Activated naive CD4-positive, alpha-beta T cell treated with Interleukin-2 at 50 U/mL for 16 hours (primary cell): ENCODE data around the gene ARPIN.
"Not testable (repeated sequence)": the region's sequence is repeated elsewhere in the genome, so short reads cannot be mapped to it uniquely, and the experiment has no call there.

Source experiments
- DNase-seq: peaks from one replicate; pipeline ENCODE4 v3.0.0-alpha.2; 2020

Gene ARPIN

DNA sequence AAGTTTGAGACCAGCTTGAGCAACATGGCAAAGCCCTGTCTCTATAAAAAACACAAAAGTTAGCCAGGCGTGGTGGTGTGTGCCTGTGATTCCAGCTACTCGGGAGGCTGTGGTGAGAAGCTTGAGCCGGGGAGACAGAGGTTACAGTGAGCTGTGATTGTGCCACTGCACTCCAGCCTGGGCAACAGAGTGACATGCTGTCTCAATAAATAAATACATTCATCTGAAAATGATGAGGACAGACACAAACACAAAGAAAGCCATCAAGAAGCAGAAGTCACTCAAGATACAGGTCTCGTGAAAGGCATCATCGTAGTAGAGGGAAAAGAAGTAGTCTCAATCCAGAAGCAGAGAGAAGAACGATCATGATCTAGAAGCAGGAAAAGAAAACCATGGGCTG lies 37.0 kb downstream of the ARPIN start:
- no peak for DNase-seq

DNA sequence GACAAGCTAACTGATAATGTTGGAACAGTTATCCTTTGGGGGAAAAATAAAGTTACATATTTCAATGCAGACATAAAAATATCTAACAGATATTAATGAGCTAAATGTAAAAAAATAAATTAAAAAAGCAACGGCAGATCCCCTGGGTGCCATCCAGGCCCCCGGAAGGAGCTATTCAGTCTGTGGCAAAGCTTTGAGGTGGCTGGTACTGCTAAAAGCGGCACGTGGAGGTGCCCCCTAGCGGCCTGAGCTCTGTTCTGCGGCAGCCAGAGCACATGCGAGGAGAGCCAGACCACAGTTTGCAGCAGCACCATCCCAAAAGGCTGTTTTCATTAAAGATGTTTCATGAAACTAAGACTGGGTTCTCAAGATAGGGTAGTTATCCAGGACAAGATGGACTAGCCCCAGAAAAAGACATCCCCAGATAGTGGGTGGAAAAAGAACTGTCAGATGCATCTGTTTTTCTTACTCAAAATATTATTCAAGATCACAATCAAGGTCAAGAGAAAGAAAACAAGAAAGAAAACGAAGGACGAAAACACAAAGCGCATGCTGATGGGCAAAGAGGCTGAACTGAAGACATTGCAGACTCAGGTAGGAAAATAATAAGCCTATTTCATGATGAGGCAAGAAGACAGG lies 37.7 kb downstream of the ARPIN start:
- DNase-seq = peak; percentile 85

DNA sequence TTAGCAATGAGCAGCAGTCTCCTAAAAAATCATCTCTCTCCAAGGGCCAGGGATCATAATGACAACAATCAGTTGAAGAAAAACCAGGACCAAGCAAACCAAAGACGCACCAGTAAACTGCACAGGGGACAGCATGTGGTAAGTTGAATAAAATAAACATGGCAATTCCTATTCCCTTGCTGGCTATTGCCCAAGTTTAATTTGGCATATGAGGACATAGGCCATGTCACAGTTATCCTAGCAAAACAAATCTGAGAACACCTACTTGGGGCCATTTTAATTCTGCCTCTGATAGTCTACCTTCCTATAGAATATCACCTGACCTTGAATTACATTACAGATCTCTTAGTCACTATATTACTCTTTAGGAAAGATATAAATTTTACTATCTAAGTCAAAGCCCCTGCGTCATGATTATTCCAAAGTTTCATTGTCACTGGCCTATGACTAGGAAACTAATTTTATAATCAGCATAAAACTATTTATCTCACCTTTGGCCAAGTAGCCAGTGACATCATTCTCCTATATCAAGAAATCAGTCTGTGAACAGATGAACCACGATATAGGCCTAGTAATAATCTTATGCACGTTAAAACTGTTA lies 42.0 kb downstream of the ARPIN start:
- no peak for DNase-seq

DNA sequence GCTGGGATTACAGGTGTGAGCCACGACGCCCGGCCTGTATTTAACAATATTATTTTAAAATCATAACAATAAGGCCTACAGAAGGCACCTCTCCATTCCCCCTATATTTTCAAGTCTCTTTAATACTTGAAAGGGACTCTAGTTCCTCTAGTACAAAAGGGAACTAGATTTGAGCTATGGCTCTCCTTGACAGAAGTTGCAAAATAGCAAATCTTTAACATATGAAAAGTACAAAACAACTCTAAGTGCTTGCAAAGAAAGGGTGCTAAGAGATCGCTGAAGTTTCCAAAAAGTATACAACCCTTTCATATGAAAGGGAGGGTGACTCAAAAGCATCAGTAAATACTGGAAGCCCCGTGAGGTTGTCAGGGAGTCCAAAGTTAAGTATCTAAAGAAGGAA lies 42.7 kb downstream of the ARPIN start:
- DNase-seq = no peak

DNA sequence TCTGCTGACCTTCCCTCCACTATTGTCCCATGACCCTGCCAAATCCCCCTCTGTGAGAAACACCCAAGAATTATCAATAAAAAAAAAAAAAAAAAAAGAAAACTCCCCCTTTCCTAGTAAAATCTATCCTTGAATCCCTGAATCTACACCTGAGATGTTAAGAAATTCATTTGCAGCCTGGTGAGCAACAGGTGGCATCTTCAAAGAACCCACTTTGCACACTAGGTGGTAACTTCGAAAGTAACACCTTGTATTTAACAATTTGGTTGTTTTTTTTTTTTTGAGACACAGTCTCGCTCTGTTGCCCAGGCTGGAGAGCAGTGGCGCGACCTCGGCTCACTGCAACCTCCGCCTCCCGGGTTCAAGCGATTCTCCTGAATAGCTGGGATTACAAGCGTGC lies 43.3 kb downstream of the ARPIN start:
- DNase-seq = not testable (repeated sequence)

DNA sequence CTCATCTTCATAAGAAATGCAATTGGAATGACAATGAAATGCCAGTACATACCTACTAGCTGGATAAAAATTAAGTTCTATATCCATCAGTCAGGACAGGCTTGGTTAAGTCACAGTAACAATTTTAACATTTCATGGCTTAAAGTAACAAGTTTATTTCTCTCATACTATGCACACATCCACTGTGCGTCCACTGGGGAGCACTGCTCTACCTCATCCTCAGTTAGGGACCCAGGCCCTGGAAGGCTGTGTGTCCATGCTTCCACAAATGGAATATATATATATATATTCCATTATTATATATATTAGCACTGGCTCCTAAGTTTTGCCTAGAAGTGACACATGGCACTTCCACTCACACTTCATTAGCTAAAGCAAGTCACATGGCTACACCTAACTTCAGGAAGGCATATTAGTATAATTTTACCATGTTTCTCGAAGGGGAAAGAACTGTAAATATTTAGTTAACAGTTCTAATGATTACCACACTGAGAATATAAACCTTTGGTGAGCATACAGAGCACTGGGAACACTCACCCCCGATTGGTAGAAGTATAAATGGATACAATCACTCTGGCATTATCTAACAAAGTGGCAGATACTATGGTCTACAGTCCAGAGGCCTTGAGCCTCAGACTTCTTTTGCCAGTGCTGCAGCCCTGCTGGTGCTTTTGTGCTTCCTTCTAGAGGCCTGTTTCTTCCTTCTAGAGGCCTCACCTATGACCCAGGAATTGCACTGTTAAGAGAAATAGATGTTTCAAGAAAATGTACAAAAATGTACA lies 47.6 kb downstream of the ARPIN start:
- no peak for DNase-seq

DNA sequence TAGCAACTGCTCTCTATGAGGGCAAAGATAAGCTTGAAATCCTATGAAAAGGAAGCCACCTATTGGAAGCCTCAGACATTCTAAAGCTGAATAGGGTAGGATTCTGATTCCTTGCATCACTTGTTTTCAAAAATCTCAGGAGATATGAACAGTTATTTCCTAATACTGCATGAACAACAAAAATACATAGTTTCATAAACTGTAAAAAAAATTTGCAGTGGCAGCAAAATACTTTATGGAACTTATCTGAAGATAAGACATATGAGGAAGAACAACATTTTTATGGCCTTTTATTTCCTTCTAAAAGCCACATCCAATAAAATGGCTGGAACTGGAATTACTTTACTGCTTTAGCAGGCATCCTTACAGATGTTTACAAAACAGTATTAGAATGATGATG lies 48.8 kb downstream of the ARPIN start:
- no peak for DNase-seq

DNA sequence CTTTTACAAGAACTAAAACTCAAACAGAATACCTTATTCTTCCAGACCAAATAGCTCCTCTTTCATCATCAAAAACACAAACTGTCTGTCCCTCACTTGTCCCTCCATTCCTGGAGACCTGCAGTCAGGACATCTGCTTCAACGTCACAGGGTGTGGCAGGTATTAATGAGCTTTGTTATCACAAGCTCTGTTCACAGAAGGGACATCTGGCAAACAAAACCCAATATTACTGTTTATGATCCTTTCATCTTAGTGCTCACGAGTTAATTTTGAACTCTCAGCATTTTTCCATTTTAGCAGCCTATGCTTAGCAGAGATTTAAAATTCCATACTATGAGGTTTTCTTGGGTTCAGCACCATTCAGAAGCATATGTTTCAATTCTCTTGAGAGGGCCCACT lies 51.9 kb downstream of the ARPIN start:
- no peak for DNase-seq

DNA sequence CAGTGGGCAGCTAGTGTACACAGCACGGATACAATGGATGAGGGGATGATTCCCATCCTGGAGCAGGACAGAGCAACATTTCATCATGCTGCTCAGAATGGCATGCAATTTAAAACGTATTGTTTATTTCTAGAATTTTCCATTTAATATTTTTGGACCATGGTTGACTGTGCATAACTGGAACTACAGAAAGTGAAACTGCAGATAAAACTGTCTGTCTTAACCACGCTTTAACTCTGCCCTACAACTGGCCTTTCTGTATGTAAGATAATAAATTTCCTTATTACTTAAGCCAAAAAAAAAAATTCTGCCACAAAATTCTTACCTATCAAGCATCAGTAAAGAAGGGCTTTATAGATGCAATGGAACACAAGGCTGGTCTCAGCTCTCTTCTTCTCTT lies 52.3 kb downstream of the ARPIN start:
- DNase-seq = no peak

DNA sequence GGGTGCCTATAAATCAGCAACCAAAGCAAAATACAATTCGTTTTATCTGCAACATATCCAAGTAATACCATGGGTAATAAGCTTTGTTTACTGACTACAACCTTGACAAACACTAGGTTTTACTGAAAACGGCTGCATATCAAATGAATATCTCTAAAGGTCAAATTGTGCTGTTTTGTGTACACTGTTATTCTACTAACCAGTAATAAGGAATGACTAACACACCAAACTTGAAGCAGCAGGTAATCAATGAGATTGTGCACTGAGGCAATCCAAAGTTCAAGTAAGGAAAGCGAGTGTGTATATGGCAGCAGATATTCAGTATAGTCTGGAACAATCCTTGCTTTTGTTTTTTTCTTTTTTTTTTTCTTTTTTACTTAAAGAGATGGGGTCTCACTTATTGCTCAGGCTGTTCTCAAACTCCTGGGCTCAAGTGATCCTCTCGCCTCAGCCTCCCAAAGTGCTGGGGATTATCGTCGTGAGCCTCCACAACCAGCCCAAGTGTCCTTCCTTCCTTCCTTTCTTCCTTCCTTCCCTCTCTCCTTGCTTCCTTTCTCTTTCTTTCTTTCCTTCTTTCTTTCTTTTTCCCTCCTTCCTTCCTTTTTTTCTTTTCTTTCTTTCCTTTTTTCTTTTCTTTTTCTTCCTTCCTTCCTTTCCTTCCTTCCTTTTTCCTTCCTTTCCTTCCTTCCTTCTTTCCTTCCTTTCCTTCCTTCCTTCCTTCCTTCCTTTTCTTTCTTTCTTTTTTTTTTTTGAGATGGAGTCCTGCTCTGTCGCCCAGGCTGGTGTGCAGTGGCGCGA lies 53.9 kb downstream of the ARPIN start:
- no peak for DNase-seq

DNA sequence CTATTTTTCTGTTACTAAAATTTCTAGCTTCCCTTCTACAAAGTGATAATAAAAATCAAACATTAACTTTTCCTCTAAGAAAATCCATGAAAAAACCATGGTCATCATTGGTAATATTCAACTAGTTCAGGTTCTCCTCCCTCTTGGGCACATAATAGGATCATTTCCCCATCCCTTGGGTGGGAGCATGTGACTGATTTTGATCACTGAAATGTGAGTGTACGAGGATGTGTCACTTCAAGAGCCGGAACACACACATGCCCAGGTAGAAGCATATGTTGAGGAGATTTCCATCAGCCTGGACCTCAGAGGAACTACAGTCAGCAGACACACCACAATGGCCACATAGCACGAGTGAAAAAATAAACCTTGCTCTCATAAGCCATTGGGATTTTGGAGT lies 55.1 kb downstream of the ARPIN start:
- DNase-seq = no peak

DNA sequence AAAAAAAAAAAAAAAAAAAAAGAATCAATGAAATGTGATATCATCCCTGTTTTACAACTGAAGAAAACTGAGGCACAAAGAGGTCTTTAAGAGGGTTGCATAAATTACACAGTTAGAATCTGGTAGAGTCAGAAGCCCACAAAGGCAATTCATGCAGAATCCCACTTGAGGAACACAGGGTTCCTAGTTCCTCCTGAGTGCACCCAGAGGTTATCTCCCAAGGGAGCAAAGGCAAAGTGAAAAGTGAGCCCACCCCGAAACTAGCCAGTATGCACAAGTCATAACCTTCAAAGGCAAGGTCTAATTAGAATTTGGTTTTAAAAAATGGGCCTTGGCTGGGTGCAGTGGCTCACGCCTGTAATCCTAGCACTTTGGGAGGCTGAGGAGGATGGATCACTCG lies 56.8 kb downstream of the ARPIN start:
- no peak for DNase-seq

DNA sequence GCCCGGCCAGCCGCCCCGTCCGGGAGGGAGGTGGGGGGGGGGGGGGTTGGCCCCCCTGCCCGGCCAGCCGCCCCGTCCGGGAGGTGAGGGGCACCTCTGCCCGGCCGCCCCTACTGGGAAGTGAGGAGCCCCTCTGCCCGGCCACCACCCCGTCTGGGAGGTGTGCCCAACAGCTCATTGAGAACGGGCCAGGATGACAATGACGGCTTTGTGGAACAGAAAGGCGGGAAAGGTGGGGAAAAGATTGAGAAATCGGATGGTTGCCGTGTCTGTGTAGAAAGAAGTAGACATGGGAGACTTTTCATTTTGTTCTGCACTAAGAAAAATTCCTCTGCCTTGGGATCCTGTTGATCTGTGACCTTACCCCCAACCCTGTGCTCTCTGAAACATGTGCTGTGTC lies 57.9 kb downstream of the ARPIN start:
- DNase-seq = not testable (repeated sequence)

DNA sequence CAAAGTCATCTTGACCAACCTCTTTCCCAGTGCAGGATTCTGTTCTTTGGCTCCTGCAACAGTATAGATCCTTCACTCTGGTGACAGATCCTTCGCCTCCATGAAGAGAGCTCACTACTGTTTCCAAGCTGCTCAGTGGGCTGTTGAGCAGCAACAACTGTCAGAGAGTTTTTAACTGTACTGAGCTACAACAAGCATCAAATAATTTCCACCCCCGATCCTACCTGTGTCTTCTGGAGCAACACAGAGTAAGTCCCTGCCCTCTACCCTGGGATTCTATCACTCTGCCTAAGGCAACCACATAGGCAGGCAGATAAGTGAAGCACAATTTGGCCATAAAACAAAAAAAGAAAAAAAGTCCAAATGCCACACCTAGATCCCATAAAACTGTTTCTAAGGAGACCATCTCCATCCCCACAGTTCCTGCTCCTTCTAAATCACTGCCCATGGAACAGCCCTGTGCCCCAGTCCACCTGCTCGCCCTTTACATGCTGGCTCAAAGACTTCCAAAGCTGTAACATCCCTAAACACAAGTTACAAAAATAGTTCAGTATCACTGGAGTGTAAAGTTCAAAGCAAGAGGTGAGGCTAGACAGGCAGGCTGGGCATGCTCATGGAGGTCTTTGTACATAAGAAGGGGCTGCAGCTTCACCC lies 60.3 kb downstream of the ARPIN start:
- no peak for DNase-seq

DNA sequence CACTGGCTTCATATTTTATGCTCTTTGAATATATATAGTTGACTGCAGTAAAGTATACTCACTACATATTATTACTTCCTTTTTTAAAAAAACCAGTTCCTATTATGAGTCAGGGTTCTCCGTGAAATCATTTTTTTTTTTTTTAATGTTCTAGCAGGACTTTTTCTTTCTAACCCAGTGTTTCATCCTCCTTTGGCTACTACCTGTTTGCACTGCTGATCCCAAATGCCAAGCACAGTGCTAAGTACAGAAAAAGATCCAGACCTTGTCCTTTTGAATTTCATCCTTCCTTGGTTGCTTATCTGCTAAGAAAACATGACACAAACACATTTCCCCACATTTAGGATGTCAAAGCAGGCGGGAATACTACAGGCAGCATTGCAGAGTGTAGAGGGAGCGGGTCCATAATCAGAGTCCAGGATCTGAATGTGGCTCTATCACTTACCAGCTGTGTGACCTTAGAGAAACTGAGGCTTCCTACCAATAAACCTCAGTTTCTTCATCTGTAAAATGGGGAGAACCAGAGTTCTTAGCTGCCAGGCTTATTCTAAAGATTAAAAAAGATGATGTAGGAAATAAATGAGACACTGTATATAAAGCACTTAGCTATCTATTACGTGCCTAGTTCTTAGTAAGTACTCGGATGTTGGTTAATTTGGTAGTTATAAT lies 60.9 kb downstream of the ARPIN start:
- DNase-seq = no peak

DNA sequence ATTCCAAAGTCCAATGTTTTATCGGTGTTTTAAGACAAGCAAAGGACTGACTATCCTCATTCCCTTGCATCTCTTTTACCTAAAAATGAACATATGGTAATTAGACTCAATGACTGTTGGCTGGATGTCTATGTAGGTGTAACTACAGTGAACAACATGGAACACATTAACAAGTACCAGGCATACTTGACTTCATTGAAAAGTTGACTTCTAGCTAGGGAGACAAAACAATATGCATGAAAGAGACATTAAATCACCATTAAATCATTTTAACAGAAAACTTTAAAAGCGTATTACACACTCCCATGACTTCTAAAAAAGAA lies 63.8 kb downstream of the ARPIN start:
- no peak for DNase-seq

DNA sequence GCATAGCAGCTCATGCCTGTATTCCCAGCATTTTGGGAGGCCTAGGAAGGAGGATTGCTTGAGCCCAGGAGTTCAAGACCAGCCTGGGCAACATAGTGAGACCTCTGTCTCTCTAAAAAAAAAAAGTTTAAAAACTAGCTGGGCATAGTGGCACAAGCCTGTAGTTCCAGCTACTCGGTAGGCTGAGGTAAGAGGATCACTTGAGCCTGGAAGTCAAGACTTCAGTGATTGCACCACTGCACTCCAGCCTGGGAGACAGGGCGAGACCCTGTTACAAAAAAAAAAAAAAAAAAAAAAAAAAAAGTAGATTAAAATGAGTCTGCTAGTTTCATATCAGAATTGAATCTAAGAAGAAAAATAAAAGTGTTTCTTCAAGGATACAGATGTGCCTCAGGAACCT lies 65.7 kb downstream of the ARPIN start:
- no peak for DNase-seq

DNA sequence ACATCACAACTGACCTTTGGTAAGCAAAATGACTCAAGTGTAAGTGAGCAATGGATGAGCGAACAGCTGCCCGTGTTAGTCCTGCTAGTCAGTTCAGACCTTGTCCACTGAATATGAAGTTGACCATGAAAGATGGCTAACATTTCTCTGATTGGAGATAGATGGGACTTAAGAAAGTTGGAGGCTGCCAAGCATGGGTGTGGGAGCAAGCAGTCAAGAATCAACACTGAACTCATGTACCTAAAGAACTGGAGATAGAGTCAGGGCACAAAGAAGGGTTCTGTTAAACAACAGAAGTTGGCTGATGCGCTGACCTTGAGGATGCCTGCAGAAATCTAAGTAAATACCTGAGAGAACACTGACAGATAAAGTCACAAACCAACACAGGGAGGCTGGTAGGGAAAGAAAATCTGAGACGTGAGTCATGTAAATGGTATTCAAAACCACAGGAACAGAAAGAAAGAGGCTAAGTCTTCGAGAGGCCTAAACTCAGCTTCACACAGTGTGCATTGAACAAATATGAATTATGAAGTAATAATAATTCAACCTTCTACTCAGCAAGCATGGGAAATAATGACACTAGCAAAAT lies 67.4 kb downstream of the ARPIN start:
- DNase-seq = no peak
